Measurements from ENCODE around the gene CAPN14. TPM values are rescaled to one million over a fixed set of nuclear protein-coding genes. Genes with fewer than 3 reads are reported as not detected.

CAPN14 gene
- total RNA-seq, 2 experiments from 2014 or later: 0.26 to 0.33 TPM

DNA sequence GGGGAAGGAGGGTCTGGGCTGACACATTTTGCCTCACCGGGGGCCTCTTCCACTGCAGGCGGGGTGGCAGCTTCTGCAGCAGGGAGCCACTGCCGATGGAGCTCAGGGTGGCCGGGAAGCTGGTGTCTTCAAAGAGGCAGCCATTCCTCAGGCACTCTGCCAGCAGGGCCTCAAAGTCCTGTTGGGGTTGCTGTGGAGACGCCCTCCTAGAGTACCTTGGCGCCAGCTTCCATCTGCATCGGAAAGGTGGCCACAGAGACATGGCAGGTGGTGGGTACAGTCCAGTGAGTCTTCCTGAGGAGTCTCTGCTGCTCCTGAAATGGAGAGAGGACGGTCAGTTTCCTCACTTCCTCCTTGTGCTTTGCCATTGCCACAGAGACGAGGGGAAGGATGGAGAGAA is 12.1 kb downstream of the CAPN14 start:
- Mint-ChIP-seq H3K36me3 (no peaks in the 10 kb centered on the region), H3K4me3 (no peak overlapping the region), H3K4me1 (peaks cover 5% of the 10 kb centered on the region), H3K27ac (no peak overlapping the region), H3K9me3 (ENCODE audit: low read depth) (no peaks in the 10 kb centered on the region), H3K27me3 (no peaks in the 10 kb centered on the region)
- ATAC-seq (no peak), DNase-seq (no peak)
- CTCF ChIA-PET: no interaction called here

- CTCF ChIA-PET: no interaction called here
- no peak for ATAC-seq
These were observed 12.5 kb downstream of the CAPN14 start for GRCh38 chr2:31204783-31205182.

DNA sequence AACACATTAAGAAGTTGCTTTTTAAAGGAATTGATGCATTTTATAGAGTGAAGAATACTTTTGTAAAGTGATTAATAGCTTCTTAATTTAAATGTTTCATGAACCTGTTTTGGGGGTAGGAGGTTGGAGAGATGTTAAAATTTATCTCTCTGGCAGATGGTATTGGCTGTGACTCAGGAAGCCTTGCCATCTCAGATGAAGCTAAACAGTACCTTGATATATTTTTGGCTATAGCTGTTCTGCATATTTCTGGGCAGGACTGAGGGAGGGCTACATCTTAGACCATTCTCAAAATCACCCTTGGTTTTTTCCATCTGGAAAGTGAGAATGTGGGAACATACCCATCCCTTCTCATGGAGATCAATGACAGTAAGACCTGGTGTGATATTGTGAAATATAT is 13.4 kb downstream of the CAPN14 start:
- H3K4me3 Mint-ChIP-seq: no peak overlapping the region
- H3K27me3 Mint-ChIP-seq: no peaks in the 10 kb centered on the region
- no peak for ATAC-seq
- H3K36me3 Mint-ChIP-seq: no peaks in the 10 kb centered on the region
- CTCF ChIA-PET: no interaction called here
- no peaks in the 10 kb centered on the region for H3K9me3 Mint-ChIP-seq (ENCODE audit: low read depth)
- peaks cover 5% of the 10 kb centered on the region for H3K4me1 Mint-ChIP-seq
- H3K27ac Mint-ChIP-seq: no peak overlapping the region
- no peak for DNase-seq

More at GRCh38 chr2:31204783-31205182, 12.5 kb downstream of the CAPN14 start:
- Mint-ChIP-seq H3K27ac (no peak overlapping the region), H3K27me3 (no peaks in the 10 kb centered on the region), H3K4me3 (no peak overlapping the region), H3K4me1 (peaks cover 5% of the 10 kb centered on the region), H3K36me3 (no peaks in the 10 kb centered on the region), H3K9me3 (ENCODE audit: low read depth) (no peaks in the 10 kb centered on the region)
- DNase-seq: no peak

- peaks cover 1% of the 10 kb centered on the region for H3K4me1 Mint-ChIP-seq
These were observed 14.5 kb downstream of the CAPN14 start for GRCh38 chr2:31202833-31203232.

DNA sequence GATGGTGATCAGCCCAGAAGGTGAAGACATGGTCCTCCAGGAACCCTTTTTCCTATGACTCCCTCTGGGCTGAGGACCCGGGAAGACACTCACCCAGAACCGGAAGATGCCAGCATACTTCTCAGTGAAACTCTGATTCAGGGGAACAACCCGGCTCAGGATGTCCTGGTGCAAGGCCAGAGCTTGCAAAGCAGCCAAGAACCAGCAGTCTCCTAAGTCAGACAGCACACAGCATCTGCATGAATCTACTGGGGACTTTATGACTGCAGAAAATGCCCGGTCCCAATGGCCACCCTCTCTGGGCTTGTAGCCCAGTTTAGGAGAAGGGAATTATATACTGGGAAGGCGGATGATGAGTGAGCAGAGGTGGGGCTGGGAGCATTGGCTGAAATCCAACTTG is 15.3 kb downstream of the CAPN14 start:
- Mint-ChIP-seq H3K4me1 (no peaks in the 10 kb centered on the region), H3K9me3 (ENCODE audit: low read depth) (no peaks in the 10 kb centered on the region), H3K36me3 (no peaks in the 10 kb centered on the region), H3K27me3 (no peaks in the 10 kb centered on the region), H3K4me3 (no peak overlapping the region), H3K27ac (no peak overlapping the region)
- DNase-seq (no peak), ATAC-seq (no peak)
- CTCF ChIA-PET: no interaction called here

More at GRCh38 chr2:31202833-31203232, 14.5 kb downstream of the CAPN14 start:
- ATAC-seq (no peak), DNase-seq (no peak)
- CTCF ChIA-PET: no interaction called here
- Mint-ChIP-seq H3K36me3 (no peaks in the 10 kb centered on the region), H3K27me3 (no peaks in the 10 kb centered on the region), H3K4me3 (no peak overlapping the region), H3K27ac (no peak overlapping the region), H3K9me3 (ENCODE audit: low read depth) (no peaks in the 10 kb centered on the region)

GRCh38 chr2:31200972-31201371 is 16.3 kb downstream of the CAPN14 start:
- no peaks in the 10 kb centered on the region for H3K4me1 Mint-ChIP-seq
- CTCF ChIA-PET: no interaction called here
- H3K9me3 Mint-ChIP-seq (ENCODE audit: low read depth): no peaks in the 10 kb centered on the region
- DNase-seq (no peak), ATAC-seq (no peak)
- H3K27ac Mint-ChIP-seq: no peak overlapping the region
- no peaks in the 10 kb centered on the region for H3K36me3 Mint-ChIP-seq
- no peak overlapping the region for H3K4me3 Mint-ChIP-seq
- no peaks in the 10 kb centered on the region for H3K27me3 Mint-ChIP-seq

- CTCF ChIA-PET: no interaction called here
- H3K9me3 Mint-ChIP-seq (ENCODE audit: low read depth): no peaks in the 10 kb centered on the region
- no peaks in the 10 kb centered on the region for H3K36me3 Mint-ChIP-seq
- no peaks in the 10 kb centered on the region for H3K4me1 Mint-ChIP-seq
- H3K4me3 Mint-ChIP-seq: no peak overlapping the region
- DNase-seq (no peak), ATAC-seq (no peak)
- H3K27ac Mint-ChIP-seq: no peak overlapping the region
- H3K27me3 Mint-ChIP-seq: no peaks in the 10 kb centered on the region
These were observed 18.1 kb downstream of the CAPN14 start for GRCh38 chr2:31199206-31199605.

- DNase-seq (no peak), ATAC-seq (no peak)
- Mint-ChIP-seq H3K36me3 (no peaks in the 10 kb centered on the region), H3K9me3 (ENCODE audit: low read depth) (no peaks in the 10 kb centered on the region), H3K27ac (no peak overlapping the region), H3K27me3 (no peaks in the 10 kb centered on the region), H3K4me3 (no peak overlapping the region), H3K4me1 (no peaks in the 10 kb centered on the region)
- CTCF ChIA-PET: no interaction called here
These were observed 19.6 kb downstream of the CAPN14 start for GRCh38 chr2:31197669-31198068.

GRCh38 chr2:31197166-31197565 is 20.1 kb downstream of the CAPN14 start:
- Mint-ChIP-seq H3K4me1 (no peaks in the 10 kb centered on the region), H3K27ac (no peak overlapping the region), H3K36me3 (no peaks in the 10 kb centered on the region), H3K4me3 (no peak overlapping the region), H3K27me3 (no peaks in the 10 kb centered on the region), H3K9me3 (ENCODE audit: low read depth) (no peaks in the 10 kb centered on the region)
- no peak for DNase-seq
- ATAC-seq: no peak
- CTCF ChIA-PET: no interaction called here

DNA sequence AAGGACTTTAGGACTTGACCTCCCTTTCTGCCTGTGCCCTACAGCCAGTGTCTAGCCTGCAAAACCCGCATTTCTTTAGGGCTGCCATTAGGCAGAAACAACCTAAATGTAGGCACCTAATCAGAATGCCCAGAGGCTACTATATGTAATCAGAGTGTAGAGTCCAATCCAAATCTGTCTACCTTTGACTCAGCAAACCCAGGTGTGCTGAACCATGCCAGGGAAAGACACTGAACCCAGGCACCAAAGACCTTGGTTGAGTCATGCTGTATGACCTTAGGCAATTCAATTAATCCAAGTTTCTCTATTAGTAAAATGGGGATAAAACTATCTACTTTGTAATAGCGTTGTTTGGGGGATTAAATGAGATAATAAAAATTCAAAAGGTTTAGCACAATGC is 20.7 kb downstream of the CAPN14 start:
- Mint-ChIP-seq H3K36me3 (no peaks in the 10 kb centered on the region), H3K9me3 (ENCODE audit: low read depth) (no peaks in the 10 kb centered on the region), H3K4me1 (no peaks in the 10 kb centered on the region), H3K27me3 (no peaks in the 10 kb centered on the region), H3K4me3 (no peak overlapping the region), H3K27ac (no peak overlapping the region)
- CTCF ChIA-PET: no interaction called here
- ATAC-seq: no peak
- DNase-seq: no peak

GRCh38 chr2:31193806-31194205 is 23.5 kb downstream of the CAPN14 start:
- no peak for ATAC-seq
- CTCF ChIA-PET: interaction anchor here (1.2 to 2.4 kb wide), 2 partner anchors 24 to 140 kb away, joined by 4 to 8 read pairs; no protein-coding TSS in a partner anchor
- Mint-ChIP-seq H3K4me1 (no peaks in the 10 kb centered on the region), H3K4me3 (no peak overlapping the region), H3K27me3 (no peaks in the 10 kb centered on the region), H3K27ac (no peak overlapping the region), H3K9me3 (ENCODE audit: low read depth) (no peaks in the 10 kb centered on the region), H3K36me3 (no peaks in the 10 kb centered on the region)
- DNase-seq: peak; percentile 15

GRCh38 chr2:31192851-31193392 is 24.4 kb downstream of the CAPN14 start:
- Mint-ChIP-seq H3K9me3 (ENCODE audit: low read depth) (no peaks in the 10 kb centered on the region), H3K27ac (no peak overlapping the region), H3K27me3 (no peaks in the 10 kb centered on the region), H3K4me3 (no peak overlapping the region), H3K36me3 (no peaks in the 10 kb centered on the region), H3K4me1 (no peaks in the 10 kb centered on the region)
- no peak for DNase-seq
- CTCF ChIA-PET: interaction anchor here (2.4 kb wide), 1 partner anchor 23 kb away, joined by 8 read pairs; no protein-coding TSS in a partner anchor
- ATAC-seq: no peak

DNA sequence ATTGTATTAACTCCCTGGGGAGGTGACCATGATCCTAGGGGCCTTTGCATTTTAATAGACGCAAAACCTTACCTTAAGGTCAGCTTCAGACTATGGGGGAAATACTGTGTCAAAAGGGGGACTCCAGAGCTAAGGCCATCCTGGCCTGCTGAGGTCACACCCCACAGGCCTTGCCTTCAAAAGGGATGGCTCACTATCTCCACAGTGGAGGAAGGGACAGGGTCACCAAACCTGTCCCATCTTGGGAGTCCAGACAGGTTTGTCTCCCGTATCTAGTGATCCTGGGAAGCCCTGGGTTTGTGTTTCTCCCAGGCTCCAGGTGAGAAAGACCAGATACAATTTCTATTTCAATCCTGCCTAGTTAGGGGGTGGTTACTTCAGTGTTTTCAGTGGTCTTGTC is 24.9 kb downstream of the CAPN14 start:
- ATAC-seq: no peak
- H3K4me3 Mint-ChIP-seq: no peak overlapping the region

DNA sequence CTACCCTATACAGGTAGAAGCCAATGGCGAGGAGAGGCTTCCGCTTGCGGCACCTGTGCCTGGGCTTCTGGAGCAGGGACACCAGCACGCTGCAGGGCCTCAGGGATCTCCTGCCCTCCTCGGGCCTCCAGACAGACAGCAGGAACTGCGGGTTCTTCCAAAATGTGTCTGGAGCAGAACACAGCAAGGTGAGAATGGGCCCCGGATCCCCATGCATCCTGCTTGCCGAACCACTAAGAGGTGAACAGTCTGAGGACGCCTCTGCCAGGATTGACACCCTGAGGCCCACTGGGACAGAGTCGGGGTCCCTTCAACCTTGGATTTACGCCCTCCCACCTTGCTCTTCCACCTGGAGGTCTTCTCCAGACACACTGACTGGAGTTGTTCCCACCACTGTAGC is 25.4 kb downstream of the CAPN14 start:
- peak; percentile 32 for DNase-seq
- CTCF ChIA-PET: no interaction called here
- Mint-ChIP-seq H3K9me3 (ENCODE audit: low read depth) (no peaks in the 10 kb centered on the region), H3K36me3 (no peaks in the 10 kb centered on the region), H3K27me3 (no peaks in the 10 kb centered on the region), H3K4me1 (no peaks in the 10 kb centered on the region), H3K27ac (no peak overlapping the region), H3K4me3 (no peak overlapping the region)
- no peak for ATAC-seq

More for the DNA sequence above, 24.9 kb downstream of the CAPN14 start:
- Mint-ChIP-seq H3K9me3 (ENCODE audit: low read depth) (no peaks in the 10 kb centered on the region), H3K36me3 (no peaks in the 10 kb centered on the region), H3K4me1 (no peaks in the 10 kb centered on the region), H3K27ac (no peak overlapping the region), H3K27me3 (no peaks in the 10 kb centered on the region)
- CTCF ChIA-PET: no interaction called here
- DNase-seq: peak; percentile 21

- no peak for ATAC-seq
- Mint-ChIP-seq H3K4me1 (no peaks in the 10 kb centered on the region), H3K9me3 (ENCODE audit: low read depth) (no peaks in the 10 kb centered on the region), H3K27ac (no peak overlapping the region), H3K36me3 (no peaks in the 10 kb centered on the region), H3K27me3 (peaks cover 5% of the 10 kb centered on the region), H3K4me3 (no peak overlapping the region)
- CTCF ChIA-PET: no interaction called here
- DNase-seq: no peak
These were observed 27.1 kb downstream of the CAPN14 start for GRCh38 chr2:31190188-31190587.

All from activated CD8-positive, alpha-beta memory T cell treated with anti-CD3 and anti-CD28 coated beads, Interleukin-2, amount 10 ng/mL, durations not matched to agents 7 days and 5 days (primary cell).